IMR-90 (cell line): Measurements from ENCODE around the gene HPCAL4. TPM values are rescaled to one million over a fixed set of nuclear protein-coding genes. Genes with fewer than 3 reads are reported as not detected.

Experiments used
- ATAC-seq: fragments of 200-7000 bp; cut with Tn5 transposase; 2 replicates; pipeline ENCODE4 v1.9.1; 2020; ENCODE audit warnings: low read depth, mild to moderate bottlenecking, moderate library complexity
- BruUV-seq: library from RNA; stranded (reverse); fragments of 400-500 nt; replicated peaks from 2 replicates; lab custom pipeline; 2021; lab: Mats Ljungman, UMichigan
- CTCF ChIA-PET: fragments of 300-600 bp; formaldehyde crosslinking; extraction: SDS; loops from one replicate; lab custom pipeline; 2021; ENCODE audit warnings: antibody characterized with exemption; lab: Yijun Ruan, JAX
- POLR2A ChIA-PET: fragments of 300-600 bp; sonication (Branson Sonifier 250); formaldehyde crosslinking; loops from one replicate; lab custom pipeline; 2022; ENCODE audit warnings: antibody characterized with exemption; ENCODE audit not compliant: unreplicated experiment; lab: Charles Lee
- DNase-seq: peaks from one replicate; pipeline ENCODE4 v3.0.0; 2013
- H2AFZ ChIP-seq: replicated peaks from 2 replicates; pipeline ENCODE3; 2013; ENCODE audit warnings: low read length, mild to moderate bottlenecking; ENCODE audit not compliant: poor library complexity
- H2AK5ac ChIP-seq: 2 replicates; pipeline ENCODE4 v1.6.1; 2013; ENCODE audit warnings: low read depth, low read length, inconsistent platforms
- H2AK9ac ChIP-seq: replicated peaks from 2 replicates; pipeline ENCODE3; 2013; ENCODE audit warnings: mild to moderate bottlenecking, low read depth, low read length, moderate library complexity; ENCODE audit not compliant: poor library complexity
- H2BK120ac ChIP-seq: 2 replicates; pipeline ENCODE4 v1.6.1; 2013; ENCODE audit warnings: low read depth, low read length, inconsistent platforms
- H2BK15ac ChIP-seq: 3 replicates; pipeline ENCODE4 v1.6.1; 2013; ENCODE audit warnings: low read depth, low read length, inconsistent platforms
- H2BK20ac ChIP-seq: 2 replicates; pipeline ENCODE4 v1.6.1; 2013; ENCODE audit warnings: low read depth, mild to moderate bottlenecking, inconsistent platforms, low read length, moderate library complexity
- H2BK5ac ChIP-seq: 2 replicates; pipeline ENCODE4 v1.6.1; 2013; ENCODE audit warnings: mild to moderate bottlenecking, low read depth, low read length, inconsistent platforms; ENCODE audit not compliant: poor library complexity, severe bottlenecking
- H3K14ac ChIP-seq: replicated peaks from 2 replicates; pipeline ENCODE4 v1.6.1; 2013; ENCODE audit warnings: low read depth, low read length, inconsistent platforms
- H3K18ac ChIP-seq: 2 replicates; pipeline ENCODE4 v1.6.1; 2013; ENCODE audit warnings: low read depth, low read length, control low read depth
- H3K23ac ChIP-seq: 2 replicates; pipeline ENCODE4 v1.6.1; 2013; ENCODE audit warnings: low read depth, low read length, inconsistent platforms
- H3K27ac ChIP-seq: 2 replicates; pipeline ENCODE4 v1.5.1; 2013; ENCODE audit warnings: mild to moderate bottlenecking, control low read depth, low read length; ENCODE audit not compliant: insufficient read depth
- H3K27me3 ChIP-seq: 2 replicates; pipeline ENCODE4 v1.6.1; 2013; ENCODE audit warnings: low read length; ENCODE audit not compliant: control insufficient read depth, insufficient read depth
- H3K36me3 ChIP-seq: 2 replicates; pipeline ENCODE4 v1.6.1; 2013; ENCODE audit warnings: low read length, mixed read lengths; ENCODE audit not compliant: control insufficient read depth, insufficient read depth
- H3K4ac ChIP-seq: 2 replicates; pipeline ENCODE4 v1.6.1; 2013; ENCODE audit warnings: low read depth, low read length, inconsistent platforms
- H3K4me1 ChIP-seq: 2 replicates; pipeline ENCODE4 v1.6.1; 2013; ENCODE audit warnings: low read length, mixed read lengths; ENCODE audit not compliant: control insufficient read depth, insufficient read depth
- H3K4me2 ChIP-seq: 2 replicates; pipeline ENCODE4 v1.6.1; 2013; ENCODE audit warnings: low read depth, mild to moderate bottlenecking, control low read depth, low read length, moderate library complexity
- H3K4me3 ChIP-seq: 2 replicates; pipeline ENCODE4 v1.5.1; 2013; ENCODE audit warnings: low read depth, mild to moderate bottlenecking, control low read depth, low read length, moderate library complexity; ENCODE audit not compliant: insufficient read depth
- H3K56ac ChIP-seq: 2 replicates; pipeline ENCODE4 v1.6.1; 2013; ENCODE audit warnings: low read length, inconsistent platforms; ENCODE audit not compliant: insufficient read depth; ENCODE audit errors: extremely low read depth
- H3K79me1 ChIP-seq, 2 experiments: 2 replicates each; pipeline ENCODE4 v1.6.1; 2013; ENCODE audit warnings: low read length in 2 of 2, inconsistent platforms in 1 of 2, low read depth in 1 of 2
- H3K9ac ChIP-seq: 2 replicates; pipeline ENCODE4 v1.6.1; 2013; ENCODE audit warnings: low read depth, low read length, control low read depth
- H3K9me1 ChIP-seq: 2 replicates; pipeline ENCODE4 v1.6.1; 2013; ENCODE audit warnings: low read length, inconsistent platforms; ENCODE audit not compliant: insufficient read depth
- H3K9me3 ChIP-seq: 2 replicates; pipeline ENCODE4 v1.6.1; 2013; ENCODE audit warnings: low read length; ENCODE audit not compliant: control insufficient read depth, insufficient read depth
- H4K20me1 ChIP-seq: 2 replicates; pipeline ENCODE4 v1.6.1; 2013; ENCODE audit warnings: low read length, inconsistent platforms; ENCODE audit not compliant: insufficient read depth
- H4K5ac ChIP-seq: 2 replicates; pipeline ENCODE4 v1.6.1; 2013; ENCODE audit warnings: mild to moderate bottlenecking, low read depth, low read length, control low read depth
- H4K8ac ChIP-seq, 2 experiments: 2 replicates each; pipeline ENCODE4 v1.6.1; 2013; ENCODE audit warnings: low read depth in 2 of 2, low read length in 2 of 2, control low read depth in 1 of 2, inconsistent platforms in 1 of 2
- H4K91ac ChIP-seq: 2 replicates; pipeline ENCODE4 v1.6.1; 2013; ENCODE audit warnings: low read depth, low read length, inconsistent platforms; ENCODE audit not compliant: insufficient read depth
- BHLHE40 ChIP-seq: fragments of 150-350 bp; IDR thresholded peaks from 2 replicates; pipeline ENCODE4 v1.6.1; 2016; ENCODE audit warnings: mild to moderate bottlenecking, low read depth, low read length
- FOS ChIP-seq: fragments of 150-350 bp; IDR thresholded peaks from 2 replicates; pipeline ENCODE4 v1.6.1; 2016; ENCODE audit warnings: low read depth, low read length
- MAFK ChIP-seq: IDR thresholded peaks from 2 replicates; pipeline ENCODE4 v1.6.1; 2012; ENCODE audit warnings: low read depth, low read length, improper control_type of control experiment
- MAZ ChIP-seq: IDR thresholded peaks from 2 replicates; pipeline ENCODE4 v1.6.1; 2012; ENCODE audit warnings: low read depth, mild to moderate bottlenecking, low read length, improper control_type of control experiment, moderate library complexity, borderline replicate concordance
- MXI1 ChIP-seq: IDR thresholded peaks from 2 replicates; pipeline ENCODE4 v1.6.1; 2012; ENCODE audit warnings: low read depth, mild to moderate bottlenecking, low read length, moderate library complexity, borderline replicate concordance
- NFE2L2 ChIP-seq: fragments of 150-350 bp; IDR thresholded peaks from 2 replicates; pipeline ENCODE4 v1.6.1; 2016; ENCODE audit warnings: low read depth, mild to moderate bottlenecking, low read length
- RAD21 ChIP-seq: IDR thresholded peaks from 2 replicates; pipeline ENCODE4 v1.6.1; 2012; ENCODE audit warnings: low read length, improper control_type of control experiment
- RFX5 ChIP-seq: IDR thresholded peaks from 2 replicates; pipeline ENCODE4 v1.8.0; 2012; ENCODE audit warnings: low read depth, mild to moderate bottlenecking, low read length, moderate library complexity
- whole genome bisulfite sequencing, 2 experiments: methylation state at CpG; one replicate each; pipeline versions ENCODE4 v1.1.5 to v1.1.7; 2013; ENCODE audit warnings: missing lambda C conversion rate in 2 of 2; ENCODE audit not compliant: insufficient read length in 1 of 2; ENCODE audit errors: extremely low coverage in 2 of 2; 5-methylcytosine and 5-hydroxymethylcytosine counted together
- dilution Hi-C: fragments of 300-500 bp; cut with HindIII; formaldehyde crosslinking; loops from one replicate; pipeline ENCODE4 v1.14.3; 2018; ENCODE audit warnings: low sequenced_read_pairs; ENCODE audit not compliant: unreplicated experiment
- in situ Hi-C: fragments of 300-500 bp; cut with MboI; formaldehyde crosslinking; loops from 3 replicates; pipeline ENCODE4 v1.14.3; 2019; ENCODE audit warnings: low sequenced_read_pairs, inconsistent platforms, mixed read lengths
- intact Hi-C: fragments of 100-400 bp; cut with micrococcal nuclease; formaldehyde crosslinking; loops from 2 replicates; pipeline ENCODE4 v1.10.0; 2022
- polyA plus RNA-seq, 3 experiments: library from polyadenylated mRNA; depleted of rRNA; stranded (reverse); fragments of >200 nt; gene quantifications; 2 replicates each; pipeline ENCODE4 v1.2.3, GENCODE V29; 2012; ENCODE audit warnings: low replicate concordance in 1 of 3
- total RNA-seq: library from RNA; depleted of rRNA; stranded (reverse); fragments of >200 nt; gene quantifications from 2 replicates; pipeline ENCODE4 v1.2.3, GENCODE V29; 2012
- TF ChIP-seq, protein P1 (sequence below): fragments of 150-350 bp; IDR thresholded peaks from 2 replicates; pipeline ENCODE4 v1.6.1; 2016; ENCODE audit warnings: low read depth, mild to moderate bottlenecking, low read length, moderate library complexity, borderline replicate concordance

HPCAL4 gene
- total and polyA plus RNA-seq, 2 of the 4 experiments (the other 2 are of a cell fraction), result 0.02 TPM; not detected in 1

GRCh38 chr1:39643705-39644104, 47.5 kb downstream of the HPCAL4 start:
- Histone ChIP-seq H3K4me2 (no peak overlapping the region), H3K27me3 (peaks cover 18% of the 10 kb centered on the region), H4K91ac (no peak overlapping the region), H2AK5ac (peak overlapping the region; percentile 18; the same call in 1 of the 2 replicates), H3K18ac (no peak overlapping the region), H4K20me1 (no peaks in the 10 kb centered on the region), H3K9me3 (no peaks in the 10 kb centered on the region; the same call in 1 of the 2 replicates), H2BK120ac (peak overlapping the region; percentile 3; the same call in 1 of the 2 replicates), H2BK20ac (0 out of 2 replicates have a peak overlapping the region, but pooled peaks have one; percentile 38), H2AFZ (no peak overlapping the region), H3K4me1 (peaks cover 13% of the 10 kb centered on the region), H3K4ac (no peak overlapping the region), H3K4me3 (no peak overlapping the region), H2AK9ac (no peak overlapping the region), H3K9me1 (0 out of 2 replicates have a peak, but pooled peaks cover 7% of the 10 kb centered on the region), H2BK5ac (no peak overlapping the region), H2BK15ac (peak overlapping the region; percentile 21; the same call in 1 of the 3 replicates), H3K23ac (no peak overlapping the region), H3K79me1 (no peaks in the 10 kb centered on the region), H4K8ac (no peak overlapping the region), H3K27ac (no peak overlapping the region), H3K36me3 (no peaks in the 10 kb centered on the region), H3K14ac (no peak overlapping the region), H4K5ac (no peak overlapping the region), H3K9ac (no peak overlapping the region), H3K56ac (no peak overlapping the region)
- intact Hi-C loops (no loop called here), in situ Hi-C loops (no loop called here), dilution Hi-C loops (no loop called here)
- CTCF ChIA-PET, result interaction anchor here (1.6 kb wide), 1 partner anchor 15 kb away, joined by 4 read pairs; no protein-coding TSS in a partner anchor
- POLR2A ChIA-PET, result no interaction called here
- TF ChIP-seq MAZ (no peak), FOS (no peak), NFE2L2 (no peak), RFX5 (no peak), BHLHE40 (no peak), RAD21 (no peak), MXI1 (no peak), MAFK (no peak)
- TF ChIP-seq, protein P1, sequence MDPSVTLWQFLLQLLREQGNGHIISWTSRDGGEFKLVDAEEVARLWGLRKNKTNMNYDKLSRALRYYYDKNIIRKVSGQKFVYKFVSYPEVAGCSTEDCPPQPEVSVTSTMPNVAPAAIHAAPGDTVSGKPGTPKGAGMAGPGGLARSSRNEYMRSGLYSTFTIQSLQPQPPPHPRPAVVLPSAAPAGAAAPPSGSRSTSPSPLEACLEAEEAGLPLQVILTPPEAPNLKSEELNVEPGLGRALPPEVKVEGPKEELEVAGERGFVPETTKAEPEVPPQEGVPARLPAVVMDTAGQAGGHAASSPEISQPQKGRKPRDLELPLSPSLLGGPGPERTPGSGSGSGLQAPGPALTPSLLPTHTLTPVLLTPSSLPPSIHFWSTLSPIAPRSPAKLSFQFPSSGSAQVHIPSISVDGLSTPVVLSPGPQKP, result no peak
- DNase-seq (no peak), ATAC-seq (no peak)
- WGBS, 2 experiments, result no CpG with 5 or more reads among the region's 3 CpGs
- BruUV-seq, result no TSS peak
